IMR-90 (cell line): Measurements from ENCODE around the gene RNF215. TPM values are rescaled to one million over a fixed set of nuclear protein-coding genes. Genes with fewer than 3 reads are reported as not detected.

ENCODE experiments used
- ATAC-seq: fragments of 200-7000 bp; cut with Tn5 transposase; 2 replicates; pipeline ENCODE4 v1.9.1; 2020; ENCODE audit warnings: low read depth, mild to moderate bottlenecking, moderate library complexity
- BruUV-seq: library from RNA; stranded (reverse); fragments of 400-500 nt; replicated peaks from 2 replicates; lab custom pipeline; 2021; lab: Mats Ljungman, UMichigan
- CTCF ChIA-PET: fragments of 300-600 bp; formaldehyde crosslinking; extraction: SDS; loops from one replicate; lab custom pipeline; 2021; ENCODE audit warnings: antibody characterized with exemption; lab: Yijun Ruan, JAX
- POLR2A ChIA-PET: fragments of 300-600 bp; sonication (Branson Sonifier 250); formaldehyde crosslinking; loops from one replicate; lab custom pipeline; 2022; ENCODE audit warnings: antibody characterized with exemption; ENCODE audit not compliant: unreplicated experiment; lab: Charles Lee
- DNase-seq: peaks from one replicate; pipeline ENCODE4 v3.0.0; 2013
- H2AFZ ChIP-seq: replicated peaks from 2 replicates; pipeline ENCODE3; 2013; ENCODE audit warnings: low read length, mild to moderate bottlenecking; ENCODE audit not compliant: poor library complexity
- H2AK5ac ChIP-seq: 2 replicates; pipeline ENCODE4 v1.6.1; 2013; ENCODE audit warnings: low read depth, low read length, inconsistent platforms
- H2AK9ac ChIP-seq: replicated peaks from 2 replicates; pipeline ENCODE3; 2013; ENCODE audit warnings: mild to moderate bottlenecking, low read depth, low read length, moderate library complexity; ENCODE audit not compliant: poor library complexity
- H2BK120ac ChIP-seq: 2 replicates; pipeline ENCODE4 v1.6.1; 2013; ENCODE audit warnings: low read depth, low read length, inconsistent platforms
- H2BK15ac ChIP-seq: 3 replicates; pipeline ENCODE4 v1.6.1; 2013; ENCODE audit warnings: low read depth, low read length, inconsistent platforms
- H2BK20ac ChIP-seq: 2 replicates; pipeline ENCODE4 v1.6.1; 2013; ENCODE audit warnings: low read depth, mild to moderate bottlenecking, inconsistent platforms, low read length, moderate library complexity
- H2BK5ac ChIP-seq: 2 replicates; pipeline ENCODE4 v1.6.1; 2013; ENCODE audit warnings: mild to moderate bottlenecking, low read depth, low read length, inconsistent platforms; ENCODE audit not compliant: poor library complexity, severe bottlenecking
- H3K14ac ChIP-seq: replicated peaks from 2 replicates; pipeline ENCODE4 v1.6.1; 2013; ENCODE audit warnings: low read depth, low read length, inconsistent platforms
- H3K18ac ChIP-seq: 2 replicates; pipeline ENCODE4 v1.6.1; 2013; ENCODE audit warnings: low read depth, low read length, control low read depth
- H3K23ac ChIP-seq: 2 replicates; pipeline ENCODE4 v1.6.1; 2013; ENCODE audit warnings: low read depth, low read length, inconsistent platforms
- H3K27ac ChIP-seq: 2 replicates; pipeline ENCODE4 v1.5.1; 2013; ENCODE audit warnings: mild to moderate bottlenecking, control low read depth, low read length; ENCODE audit not compliant: insufficient read depth
- H3K27me3 ChIP-seq: 2 replicates; pipeline ENCODE4 v1.6.1; 2013; ENCODE audit warnings: low read length; ENCODE audit not compliant: control insufficient read depth, insufficient read depth
- H3K36me3 ChIP-seq: 2 replicates; pipeline ENCODE4 v1.6.1; 2013; ENCODE audit warnings: low read length, mixed read lengths; ENCODE audit not compliant: control insufficient read depth, insufficient read depth
- H3K4ac ChIP-seq: 2 replicates; pipeline ENCODE4 v1.6.1; 2013; ENCODE audit warnings: low read depth, low read length, inconsistent platforms
- H3K4me1 ChIP-seq: 2 replicates; pipeline ENCODE4 v1.6.1; 2013; ENCODE audit warnings: low read length, mixed read lengths; ENCODE audit not compliant: control insufficient read depth, insufficient read depth
- H3K4me2 ChIP-seq: 2 replicates; pipeline ENCODE4 v1.6.1; 2013; ENCODE audit warnings: low read depth, mild to moderate bottlenecking, control low read depth, low read length, moderate library complexity
- H3K4me3 ChIP-seq: 2 replicates; pipeline ENCODE4 v1.5.1; 2013; ENCODE audit warnings: low read depth, mild to moderate bottlenecking, control low read depth, low read length, moderate library complexity; ENCODE audit not compliant: insufficient read depth
- H3K56ac ChIP-seq: 2 replicates; pipeline ENCODE4 v1.6.1; 2013; ENCODE audit warnings: low read length, inconsistent platforms; ENCODE audit not compliant: insufficient read depth; ENCODE audit errors: extremely low read depth
- H3K79me1 ChIP-seq, 2 experiments: 2 replicates each; pipeline ENCODE4 v1.6.1; 2013; ENCODE audit warnings: low read length in 2 of 2, inconsistent platforms in 1 of 2, low read depth in 1 of 2
- H3K9ac ChIP-seq: 2 replicates; pipeline ENCODE4 v1.6.1; 2013; ENCODE audit warnings: low read depth, low read length, control low read depth
- H3K9me1 ChIP-seq: 2 replicates; pipeline ENCODE4 v1.6.1; 2013; ENCODE audit warnings: low read length, inconsistent platforms; ENCODE audit not compliant: insufficient read depth
- H3K9me3 ChIP-seq: 2 replicates; pipeline ENCODE4 v1.6.1; 2013; ENCODE audit warnings: low read length; ENCODE audit not compliant: control insufficient read depth, insufficient read depth
- H4K20me1 ChIP-seq: 2 replicates; pipeline ENCODE4 v1.6.1; 2013; ENCODE audit warnings: low read length, inconsistent platforms; ENCODE audit not compliant: insufficient read depth
- H4K5ac ChIP-seq: 2 replicates; pipeline ENCODE4 v1.6.1; 2013; ENCODE audit warnings: mild to moderate bottlenecking, low read depth, low read length, control low read depth
- H4K8ac ChIP-seq, 2 experiments: 2 replicates each; pipeline ENCODE4 v1.6.1; 2013; ENCODE audit warnings: low read depth in 2 of 2, low read length in 2 of 2, control low read depth in 1 of 2, inconsistent platforms in 1 of 2
- H4K91ac ChIP-seq: 2 replicates; pipeline ENCODE4 v1.6.1; 2013; ENCODE audit warnings: low read depth, low read length, inconsistent platforms; ENCODE audit not compliant: insufficient read depth
- BHLHE40 ChIP-seq: fragments of 150-350 bp; IDR thresholded peaks from 2 replicates; pipeline ENCODE4 v1.6.1; 2016; ENCODE audit warnings: mild to moderate bottlenecking, low read depth, low read length
- CEBPB ChIP-seq: IDR thresholded peaks from 2 replicates; pipeline ENCODE4 v1.6.1; 2012; ENCODE audit warnings: low read depth, low read length, improper control_type of control experiment
- ELK1 ChIP-seq: fragments of 150-350 bp; IDR thresholded peaks from 2 replicates; pipeline ENCODE4 v1.6.1; 2016; ENCODE audit warnings: low read depth, mild to moderate bottlenecking, low read length, moderate library complexity, borderline replicate concordance
- FOS ChIP-seq: fragments of 150-350 bp; IDR thresholded peaks from 2 replicates; pipeline ENCODE4 v1.6.1; 2016; ENCODE audit warnings: low read depth, low read length
- MAFK ChIP-seq: IDR thresholded peaks from 2 replicates; pipeline ENCODE4 v1.6.1; 2012; ENCODE audit warnings: low read depth, low read length, improper control_type of control experiment
- MAZ ChIP-seq: IDR thresholded peaks from 2 replicates; pipeline ENCODE4 v1.6.1; 2012; ENCODE audit warnings: low read depth, mild to moderate bottlenecking, low read length, improper control_type of control experiment, moderate library complexity, borderline replicate concordance
- MXI1 ChIP-seq: IDR thresholded peaks from 2 replicates; pipeline ENCODE4 v1.6.1; 2012; ENCODE audit warnings: low read depth, mild to moderate bottlenecking, low read length, moderate library complexity, borderline replicate concordance
- NFE2L2 ChIP-seq: fragments of 150-350 bp; IDR thresholded peaks from 2 replicates; pipeline ENCODE4 v1.6.1; 2016; ENCODE audit warnings: low read depth, mild to moderate bottlenecking, low read length
- POLR2A ChIP-seq: IDR thresholded peaks from 2 replicates; pipeline ENCODE4 v1.6.1; 2012; ENCODE audit warnings: mild to moderate bottlenecking, low read depth, low read length
- RCOR1 ChIP-seq: IDR thresholded peaks from 2 replicates; pipeline ENCODE4 v1.6.1; 2012; ENCODE audit warnings: mild to moderate bottlenecking, low read length, improper control_type of control experiment; ENCODE audit not compliant: insufficient replicate concordance
- RFX5 ChIP-seq: IDR thresholded peaks from 2 replicates; pipeline ENCODE4 v1.8.0; 2012; ENCODE audit warnings: low read depth, mild to moderate bottlenecking, low read length, moderate library complexity
- WGBS, 2 experiments: methylation state at CpG; one replicate each; pipeline versions ENCODE4 v1.1.5 to v1.1.7; 2013; ENCODE audit warnings: missing lambda C conversion rate in 2 of 2; ENCODE audit not compliant: insufficient read length in 1 of 2; ENCODE audit errors: extremely low coverage in 2 of 2; 5-methylcytosine and 5-hydroxymethylcytosine counted together
- dilution Hi-C: fragments of 300-500 bp; cut with HindIII; formaldehyde crosslinking; loops from one replicate; pipeline ENCODE4 v1.14.3; 2018; ENCODE audit warnings: low sequenced_read_pairs; ENCODE audit not compliant: unreplicated experiment
- in situ Hi-C: fragments of 300-500 bp; cut with MboI; formaldehyde crosslinking; loops from 3 replicates; pipeline ENCODE4 v1.14.3; 2019; ENCODE audit warnings: low sequenced_read_pairs, inconsistent platforms, mixed read lengths
- intact Hi-C: fragments of 100-400 bp; cut with micrococcal nuclease; formaldehyde crosslinking; loops from 2 replicates; pipeline ENCODE4 v1.10.0; 2022
- polyA plus RNA-seq, 3 experiments: library from polyadenylated mRNA; depleted of rRNA; stranded (reverse); fragments of >200 nt; gene quantifications; 2 replicates each; pipeline ENCODE4 v1.2.3, GENCODE V29; 2012; ENCODE audit warnings: low replicate concordance in 1 of 3
- total RNA-seq: library from RNA; depleted of rRNA; stranded (reverse); fragments of >200 nt; gene quantifications from 2 replicates; pipeline ENCODE4 v1.2.3, GENCODE V29; 2012
- TF ChIP-seq, protein P1 (sequence below): fragments of 150-350 bp; IDR thresholded peaks from 2 replicates; pipeline ENCODE4 v1.6.1; 2017; ENCODE audit warnings: mild to moderate bottlenecking, antibody characterized with exemption, low read length, low read depth
- TF ChIP-seq, protein P2 (sequence below): conservative IDR thresholded peaks from 2 replicates; pipeline ENCODE4 v1.5.1; 2012; ENCODE audit warnings: mild to moderate bottlenecking, low read depth, low read length, improper control_type of control experiment

RNF215 gene
- total and polyA plus RNA-seq, 2 of the 4 experiments (the other 2 are of a cell fraction) = 15.8 to 21.9 TPM

DNA sequence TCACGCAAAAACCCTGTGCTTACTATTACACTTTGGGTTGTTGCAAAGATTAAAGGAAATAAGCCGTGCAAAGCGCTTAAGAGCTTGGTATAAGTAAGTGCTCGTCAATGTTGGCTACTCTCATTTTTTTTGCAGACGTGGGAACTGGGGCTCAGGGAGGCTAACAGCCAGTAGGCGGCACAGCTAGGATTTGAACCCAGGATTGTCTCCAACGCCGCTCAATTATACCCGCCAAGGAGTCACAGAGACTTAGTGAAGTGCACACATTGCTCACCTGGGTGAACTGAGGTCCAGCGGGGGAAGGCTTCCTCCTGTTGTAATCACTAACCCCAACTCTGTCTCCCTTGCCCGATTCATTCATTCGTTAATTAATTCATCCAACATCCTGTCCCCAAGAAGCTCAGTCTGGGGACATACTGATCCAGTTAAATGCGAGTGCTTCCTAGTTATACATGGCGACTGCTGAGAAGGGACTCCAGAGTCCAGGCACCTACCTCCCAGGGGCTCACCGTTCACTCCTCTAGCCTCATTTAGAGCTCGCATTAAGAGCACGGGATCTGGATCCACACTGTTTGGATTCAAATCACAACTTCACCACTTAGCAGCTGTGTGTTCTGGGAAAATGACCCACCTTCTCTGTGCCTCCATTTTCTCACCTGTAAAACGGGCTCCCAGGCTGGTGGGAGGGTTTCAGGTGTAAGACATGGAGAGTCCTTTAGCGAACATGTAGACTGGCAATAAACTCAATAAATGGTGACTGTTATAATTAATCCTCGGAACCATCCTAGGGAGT lies 37.5 kb upstream of the RNF215 start:
- 69% methylated on average over 5 of the region's 20 CpGs; no CpG with 5 or more reads in 1 of the 2 experiments for WGBS, 2 experiments
- intact Hi-C loops = no loop called here

More for the DNA sequence above, 37.5 kb upstream of the RNF215 start:
- peak overlapping the region; percentile 40; the same call in 1 of the 3 replicates for H2BK15ac ChIP-seq
- H2AK5ac ChIP-seq = peak overlapping the region; percentile 95
- H3K4me2 ChIP-seq = peak overlapping the region; percentile 53
- H2BK20ac ChIP-seq = peak overlapping the region; percentile 72; the same call in 1 of the 2 replicates
- in situ Hi-C loops = no loop called here
- ChIA-PET POLR2A (interaction anchor here (0.6 kb wide), 1 partner anchor 50 kb away, joined by 5 read pairs; no protein-coding TSS in a partner anchor), CTCF (interaction anchor here (0.7 to 1.5 kb wide), 5 partner anchors 10 to 60 kb away, joined by 3 to 5 read pairs (median 4); no protein-coding TSS in a partner anchor)
- no TSS peak for BruUV-seq
- no peaks in the 10 kb centered on the region for H4K20me1 ChIP-seq
- H3K9me1 ChIP-seq = peaks cover 17% of the 10 kb centered on the region
- peak overlapping the region; percentile 94; the same call in 1 of the 2 replicates for H3K9ac ChIP-seq
- peak overlapping the region; percentile 83 for H3K4ac ChIP-seq
- peak overlapping the region; percentile 69 for H2BK5ac ChIP-seq
- H3K4me3 ChIP-seq = peak overlapping the region; percentile 19; the same call in 1 of the 2 replicates
- H3K14ac ChIP-seq = peak overlapping the region; percentile 77
- H2AK9ac ChIP-seq = peak overlapping the region; percentile 100
- TF ChIP-seq, protein P1, sequence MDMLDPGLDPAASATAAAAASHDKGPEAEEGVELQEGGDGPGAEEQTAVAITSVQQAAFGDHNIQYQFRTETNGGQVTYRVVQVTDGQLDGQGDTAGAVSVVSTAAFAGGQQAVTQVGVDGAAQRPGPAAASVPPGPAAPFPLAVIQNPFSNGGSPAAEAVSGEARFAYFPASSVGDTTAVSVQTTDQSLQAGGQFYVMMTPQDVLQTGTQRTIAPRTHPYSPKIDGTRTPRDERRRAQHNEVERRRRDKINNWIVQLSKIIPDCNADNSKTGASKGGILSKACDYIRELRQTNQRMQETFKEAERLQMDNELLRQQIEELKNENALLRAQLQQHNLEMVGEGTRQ = no peak
- TF ChIP-seq BHLHE40 = no peak
- TF ChIP-seq RCOR1 = no peak
- no peak for TF ChIP-seq FOS
- TF ChIP-seq ELK1 = no peak
- no peak for TF ChIP-seq CEBPB
- TF ChIP-seq MAFK = no peak
- TF ChIP-seq POLR2A = no peak
- TF ChIP-seq MAZ = no peak
- TF ChIP-seq, protein P2, sequence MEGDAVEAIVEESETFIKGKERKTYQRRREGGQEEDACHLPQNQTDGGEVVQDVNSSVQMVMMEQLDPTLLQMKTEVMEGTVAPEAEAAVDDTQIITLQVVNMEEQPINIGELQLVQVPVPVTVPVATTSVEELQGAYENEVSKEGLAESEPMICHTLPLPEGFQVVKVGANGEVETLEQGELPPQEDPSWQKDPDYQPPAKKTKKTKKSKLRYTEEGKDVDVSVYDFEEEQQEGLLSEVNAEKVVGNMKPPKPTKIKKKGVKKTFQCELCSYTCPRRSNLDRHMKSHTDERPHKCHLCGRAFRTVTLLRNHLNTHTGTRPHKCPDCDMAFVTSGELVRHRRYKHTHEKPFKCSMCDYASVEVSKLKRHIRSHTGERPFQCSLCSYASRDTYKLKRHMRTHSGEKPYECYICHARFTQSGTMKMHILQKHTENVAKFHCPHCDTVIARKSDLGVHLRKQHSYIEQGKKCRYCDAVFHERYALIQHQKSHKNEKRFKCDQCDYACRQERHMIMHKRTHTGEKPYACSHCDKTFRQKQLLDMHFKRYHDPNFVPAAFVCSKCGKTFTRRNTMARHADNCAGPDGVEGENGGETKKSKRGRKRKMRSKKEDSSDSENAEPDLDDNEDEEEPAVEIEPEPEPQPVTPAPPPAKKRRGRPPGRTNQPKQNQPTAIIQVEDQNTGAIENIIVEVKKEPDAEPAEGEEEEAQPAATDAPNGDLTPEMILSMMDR = no peak
- TF ChIP-seq MXI1 = no peak
- TF ChIP-seq NFE2L2 = no peak
- no peak for TF ChIP-seq RFX5
- H2AFZ ChIP-seq = peak overlapping the region; percentile 96
- peak overlapping the region; percentile 47 for H4K91ac ChIP-seq
- dilution Hi-C loops = no loop called here
- peak overlapping the region; percentile 46 for H2BK120ac ChIP-seq
- peaks cover 9% of the 10 kb centered on the region for H3K36me3 ChIP-seq
- H3K27me3 ChIP-seq = no peaks in the 10 kb centered on the region
- peak overlapping the region; percentile 41 to 90 for H4K8ac ChIP-seq
- ATAC-seq (no peak), DNase-seq (peak; percentile 28)
- H3K9me3 ChIP-seq = no peaks in the 10 kb centered on the region
- peaks cover 24% of the 10 kb centered on the region for H3K4me1 ChIP-seq
- H3K79me1 ChIP-seq = peaks cover 17 to 41% of the 10 kb centered on the region in 2 experiments; a peak in 3 of 4 replicates
- H3K23ac ChIP-seq = peak overlapping the region; percentile 53; the same call in 1 of the 2 replicates
- H3K56ac ChIP-seq = peak overlapping the region; percentile 59; the same call in 1 of the 2 replicates
- H4K5ac ChIP-seq = peak overlapping the region; percentile 59
- peak overlapping the region; percentile 13 for H3K27ac ChIP-seq
- H3K18ac ChIP-seq = peak overlapping the region; percentile 12; the same call in 1 of the 2 replicates
